ENCODE measurements around the gene DAPK2. TPM values are rescaled to one million over a fixed set of nuclear protein-coding genes. Genes with fewer than 3 reads are reported as not detected.

DAPK2 gene
- total RNA-seq, 2 donors from 2014 or later = 0.76 to 8.1 TPM

DNA sequence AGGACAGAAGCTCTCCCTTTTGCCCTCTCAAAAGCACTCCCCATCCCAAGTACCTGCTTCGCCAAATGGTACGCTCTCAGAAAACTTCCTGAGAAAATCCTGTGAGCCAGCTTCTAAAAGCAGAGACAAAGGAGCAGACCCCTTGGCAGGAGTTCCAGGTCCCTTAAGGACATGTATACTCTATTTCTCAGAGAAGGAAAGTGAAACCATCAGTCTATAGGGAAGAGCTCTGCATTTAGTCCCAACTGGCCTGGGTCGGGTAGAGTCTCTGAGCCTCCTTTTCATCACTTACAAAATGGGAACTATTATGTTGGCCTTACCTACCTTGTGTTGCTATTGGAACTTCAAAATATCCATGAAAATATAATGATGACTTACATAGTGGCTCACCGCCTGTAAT is 19.7 kb downstream of the DAPK2 start:
- H3K27ac Mint-ChIP-seq = no peak overlapping the region

DNA sequence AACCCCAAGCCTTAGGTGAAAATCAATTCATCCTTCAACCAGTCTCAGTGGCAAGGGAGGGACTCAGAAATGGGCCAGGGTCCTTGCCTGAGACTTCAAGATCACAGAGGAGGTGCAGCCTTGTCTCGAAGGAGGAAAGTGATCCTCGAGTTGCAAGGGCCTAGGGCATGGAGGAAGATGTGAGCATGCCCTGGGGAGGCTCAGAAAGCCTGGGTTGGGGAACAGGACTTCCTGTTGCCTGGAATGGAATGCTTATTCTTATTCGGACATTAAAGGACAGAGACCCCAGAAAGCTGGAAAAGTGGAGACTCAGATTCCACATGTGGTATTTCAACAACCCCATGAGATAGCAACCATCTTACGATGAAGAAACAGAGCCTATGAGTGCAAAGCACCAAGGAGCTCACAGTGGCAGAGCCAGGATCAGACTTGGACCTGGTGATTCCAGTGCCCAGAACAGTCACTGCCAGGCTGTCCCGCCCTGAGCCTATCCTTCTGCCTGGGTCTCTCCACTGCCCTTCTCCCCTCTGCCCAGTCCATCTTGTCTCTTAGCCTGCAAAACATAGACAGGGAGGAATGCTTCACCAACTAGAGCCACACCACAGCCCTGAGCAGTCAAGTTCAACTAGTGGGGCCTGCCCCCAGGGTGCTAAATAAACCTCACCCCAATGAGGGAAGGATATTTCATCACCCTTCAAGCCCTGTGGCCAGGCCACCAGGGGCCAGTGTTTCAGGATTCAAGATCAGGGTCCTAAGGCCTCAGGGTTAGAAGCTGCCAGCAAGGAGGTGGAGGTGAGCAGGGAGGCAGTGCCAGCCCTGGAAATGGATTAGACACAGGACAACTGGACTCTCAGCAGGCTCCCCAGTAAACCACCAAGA is 21.9 kb downstream of the DAPK2 start:
- Mint-ChIP-seq H3K27ac (peak overlapping the region in 1 of 2 donors; percentile 15), H3K9me3 (no peaks in the 10 kb centered on the region), H3K27me3 (no peaks in the 10 kb centered on the region), H3K4me3 (no peak overlapping the region), H3K36me3 (no peaks in the 10 kb centered on the region), H3K4me1 (ENCODE audit: low read depth in 2 of 2) (peaks cover 2 to 10% of the 10 kb centered on the region in 2 donors)
- ATAC-seq = peak; percentile 44 to 62
- no peak for DNase-seq (ENCODE audit: low spot score)

More for the DNA sequence above, 19.7 kb downstream of the DAPK2 start:
- no peak overlapping the region for H3K4me3 Mint-ChIP-seq
- ATAC-seq (no peak), DNase-seq (ENCODE audit: low spot score) (no peak)
- H3K27me3 Mint-ChIP-seq = no peaks in the 10 kb centered on the region
- H3K36me3 Mint-ChIP-seq = no peaks in the 10 kb centered on the region
- H3K9me3 Mint-ChIP-seq = no peaks in the 10 kb centered on the region
- H3K4me1 Mint-ChIP-seq (ENCODE audit: low read depth in 2 of 2) = peaks cover 4 to 13% of the 10 kb centered on the region in 2 donors

- Mint-ChIP-seq H3K27me3 (no peaks in the 10 kb centered on the region), H3K4me1 (ENCODE audit: low read depth in 2 of 2) (peaks cover 0 to 8% of the 10 kb centered on the region in 2 donors), H3K9me3 (no peaks in the 10 kb centered on the region), H3K27ac (no peak overlapping the region), H3K36me3 (no peaks in the 10 kb centered on the region), H3K4me3 (no peak overlapping the region)
- ATAC-seq (no peak), DNase-seq (ENCODE audit: low spot score) (no peak)
Observed at GRCh38 chr15:64023220-64023619, 23.1 kb downstream of the DAPK2 start.

DNA sequence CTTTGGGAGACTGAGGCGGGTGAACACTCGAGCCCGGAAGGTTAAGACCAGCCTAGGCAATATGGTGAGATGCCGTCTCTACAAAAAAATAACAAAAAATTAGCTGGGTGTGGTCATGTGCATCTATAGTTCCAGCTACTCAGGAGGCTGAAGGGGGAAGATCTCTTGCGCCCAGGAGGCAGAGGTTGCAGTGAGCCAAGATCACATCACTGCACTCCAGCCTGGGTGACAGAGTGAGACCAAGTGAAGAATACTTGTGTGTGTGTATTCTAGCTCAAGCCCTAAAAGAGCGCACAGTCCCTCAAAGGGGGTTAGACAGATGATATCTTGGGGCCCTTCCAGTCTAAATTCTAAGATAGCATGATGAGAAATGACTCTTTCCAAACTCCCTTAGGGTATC is 23.7 kb downstream of the DAPK2 start:
- Mint-ChIP-seq H3K27me3 (no peaks in the 10 kb centered on the region), H3K4me1 (ENCODE audit: low read depth in 2 of 2) (peaks cover 0 to 8% of the 10 kb centered on the region in 2 donors), H3K36me3 (no peaks in the 10 kb centered on the region), H3K9me3 (no peaks in the 10 kb centered on the region), H3K27ac (no peak overlapping the region), H3K4me3 (no peak overlapping the region)
- ATAC-seq = no peak
- DNase-seq (ENCODE audit: low spot score) = no peak

GRCh38 chr15:64019764-64020163 is 26.5 kb downstream of the DAPK2 start:
- no peak overlapping the region for H3K4me3 Mint-ChIP-seq
- no peak overlapping the region for H3K27ac Mint-ChIP-seq
- no peaks in the 10 kb centered on the region for H3K9me3 Mint-ChIP-seq
- no peak for DNase-seq (ENCODE audit: low spot score)
- no peaks in the 10 kb centered on the region for H3K36me3 Mint-ChIP-seq
- no peak for ATAC-seq
- H3K27me3 Mint-ChIP-seq = no peaks in the 10 kb centered on the region
- H3K4me1 Mint-ChIP-seq (ENCODE audit: low read depth in 2 of 2) = peaks cover 0 to 7% of the 10 kb centered on the region in 2 donors

GRCh38 chr15:64017591-64018163 is 28.6 kb downstream of the DAPK2 start:
- H3K4me1 Mint-ChIP-seq (ENCODE audit: low read depth in 2 of 2) = peaks cover 4 to 8% of the 10 kb centered on the region in 2 donors
- H3K27ac Mint-ChIP-seq = no peak overlapping the region
- H3K36me3 Mint-ChIP-seq = no peaks in the 10 kb centered on the region
- H3K27me3 Mint-ChIP-seq = no peaks in the 10 kb centered on the region
- H3K4me3 Mint-ChIP-seq = no peak overlapping the region
- no peak for DNase-seq (ENCODE audit: low spot score)
- ATAC-seq = no peak
- no peaks in the 10 kb centered on the region for H3K9me3 Mint-ChIP-seq

- Mint-ChIP-seq H3K27ac (no peak overlapping the region), H3K4me1 (ENCODE audit: low read depth in 2 of 2) (peaks cover 4 to 11% of the 10 kb centered on the region in 2 donors), H3K36me3 (no peaks in the 10 kb centered on the region), H3K27me3 (no peaks in the 10 kb centered on the region), H3K4me3 (no peak overlapping the region), H3K9me3 (no peaks in the 10 kb centered on the region)
- peak in 1 of 2 donors; percentile 27 for ATAC-seq
- no peak for DNase-seq (ENCODE audit: low spot score)
Observed at GRCh38 chr15:64017082-64017588, 29.1 kb downstream of the DAPK2 start.

DNA sequence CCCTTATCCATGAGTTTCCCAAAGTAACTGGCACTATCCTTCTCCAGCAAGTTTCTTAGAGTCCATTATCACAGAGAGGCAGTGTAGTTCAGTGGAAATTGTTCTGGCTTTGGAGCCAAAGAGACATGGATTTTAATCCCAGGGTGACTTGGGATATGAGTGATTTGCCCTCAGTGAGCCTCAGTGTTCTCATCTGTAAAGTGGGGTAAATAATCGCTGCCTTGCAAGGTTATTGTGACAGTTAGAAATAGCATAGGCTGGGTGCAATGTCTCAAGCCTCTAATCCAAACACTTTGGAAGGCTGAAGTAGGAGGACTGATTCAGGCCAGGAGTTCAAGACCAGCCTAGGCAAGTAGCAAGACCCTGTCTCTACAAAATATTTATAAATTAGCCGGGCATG is 30.0 kb downstream of the DAPK2 start:
- no peaks in the 10 kb centered on the region for H3K27me3 Mint-ChIP-seq

DNA sequence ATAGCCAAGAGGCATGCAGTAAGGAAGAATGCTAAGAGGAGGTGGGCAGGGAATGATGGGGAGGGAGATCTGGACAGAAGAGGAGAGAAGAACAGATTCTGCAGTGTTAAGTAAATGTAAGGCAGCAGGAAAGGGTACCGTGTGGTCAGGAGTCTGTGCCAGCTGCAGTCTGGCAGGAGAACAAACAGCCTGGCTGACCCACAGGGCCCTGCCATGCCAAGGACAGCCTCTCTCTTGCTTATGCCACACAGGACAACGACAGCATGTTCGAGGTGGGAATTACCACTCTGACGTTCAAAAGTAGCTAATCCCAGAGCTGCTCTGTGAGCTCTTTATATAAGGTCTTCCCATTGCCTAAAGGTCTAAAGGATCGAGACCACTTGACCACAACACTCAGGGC is 31.3 kb downstream of the DAPK2 start:
- Mint-ChIP-seq H3K27ac (peak overlapping the region in 1 of 2 donors; percentile 28), H3K4me1 (ENCODE audit: low read depth in 2 of 2) (peaks cover 16 to 23% of the 10 kb centered on the region in 2 donors), H3K9me3 (no peaks in the 10 kb centered on the region), H3K4me3 (no peak overlapping the region), H3K27me3 (no peaks in the 10 kb centered on the region), H3K36me3 (no peaks in the 10 kb centered on the region)
- ATAC-seq (no peak), DNase-seq (ENCODE audit: low spot score) (no peak)

More for the DNA sequence above, 30.0 kb downstream of the DAPK2 start:
- H3K27ac Mint-ChIP-seq = no peak overlapping the region
- H3K4me1 Mint-ChIP-seq (ENCODE audit: low read depth in 2 of 2) = peaks cover 8 to 11% of the 10 kb centered on the region in 2 donors
- no peaks in the 10 kb centered on the region for H3K36me3 Mint-ChIP-seq
- DNase-seq (ENCODE audit: low spot score) (no peak), ATAC-seq (no peak)
- H3K9me3 Mint-ChIP-seq = no peaks in the 10 kb centered on the region
- no peak overlapping the region for H3K4me3 Mint-ChIP-seq

DNA sequence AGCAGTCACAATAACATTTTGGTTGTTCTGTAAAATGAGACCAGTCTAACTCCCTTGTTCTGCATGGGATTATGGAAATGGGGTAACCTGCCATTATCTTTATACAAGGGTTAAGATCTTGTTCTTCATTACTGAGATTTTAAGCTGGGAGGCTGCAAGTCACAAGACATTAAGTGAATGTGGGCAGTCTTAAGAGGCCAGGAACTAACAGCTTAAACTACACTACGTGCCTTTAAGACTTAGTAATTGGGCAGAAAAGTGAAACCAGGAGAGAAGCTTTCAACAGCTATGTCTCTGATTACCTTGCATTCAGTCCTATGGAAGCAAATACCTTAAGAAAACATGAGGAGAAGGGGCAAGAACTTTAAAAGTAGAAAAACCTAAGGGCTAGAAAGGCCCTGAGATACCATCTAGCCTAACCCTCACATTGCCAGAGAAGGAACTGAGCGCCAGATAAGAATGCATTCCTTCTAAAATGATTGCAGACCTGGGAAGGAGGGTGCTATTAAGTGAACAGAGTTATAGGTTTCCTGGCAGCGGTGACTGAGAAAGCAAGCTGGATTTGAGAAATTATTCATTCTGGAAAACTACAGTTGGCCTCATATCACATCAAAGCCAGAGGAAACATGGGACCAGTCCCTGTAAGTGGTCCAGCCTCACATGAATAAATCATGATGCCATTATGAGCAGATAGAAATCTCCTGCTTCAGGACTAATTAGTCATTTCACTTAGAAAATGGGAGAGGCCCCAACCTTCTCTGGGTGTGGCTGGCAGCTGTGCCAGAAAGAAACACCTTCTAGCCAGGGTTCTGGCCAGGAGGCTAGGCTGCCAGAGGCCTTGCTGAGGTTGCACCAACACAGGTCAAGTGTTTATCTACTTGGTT is 32.9 kb downstream of the DAPK2 start:
- peaks cover 27 to 36% of the 10 kb centered on the region in 2 donors for H3K4me1 Mint-ChIP-seq (ENCODE audit: low read depth in 2 of 2)
- H3K4me3 Mint-ChIP-seq = peak overlapping the region; percentile 42
- H3K27ac Mint-ChIP-seq = peak overlapping the region in 1 of 2 donors; percentile 24
- no peaks in the 10 kb centered on the region for H3K36me3 Mint-ChIP-seq
- DNase-seq (ENCODE audit: low spot score) = no peak
- ATAC-seq = no peak
- no peaks in the 10 kb centered on the region for H3K9me3 Mint-ChIP-seq
- H3K27me3 Mint-ChIP-seq = no peaks in the 10 kb centered on the region

DNA sequence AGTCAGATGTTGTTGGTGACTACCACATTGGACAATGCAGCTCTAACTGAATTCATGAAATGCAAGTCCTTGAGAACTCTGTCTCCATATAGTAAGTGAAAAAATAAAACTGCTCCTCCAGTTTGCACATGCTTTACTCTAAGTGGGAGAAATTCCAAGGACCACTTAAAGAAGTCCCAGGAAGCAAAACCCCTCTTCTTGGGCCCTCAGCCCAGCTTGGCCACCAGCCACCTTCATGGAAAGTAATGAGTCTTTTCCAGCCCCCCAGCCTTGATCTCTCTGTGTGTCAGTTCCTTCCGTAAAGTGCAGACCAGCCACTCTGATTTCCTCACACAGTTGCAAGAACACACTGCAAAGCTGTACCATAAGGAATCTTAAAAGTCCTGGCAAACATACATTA is 34.5 kb downstream of the DAPK2 start:
- Mint-ChIP-seq H3K27me3 (no peaks in the 10 kb centered on the region), H3K27ac (peak overlapping the region; percentile 28 to 36), H3K36me3 (no peaks in the 10 kb centered on the region), H3K4me1 (ENCODE audit: low read depth in 2 of 2) (peaks cover 27 to 43% of the 10 kb centered on the region in 2 donors), H3K4me3 (no peak overlapping the region), H3K9me3 (no peaks in the 10 kb centered on the region)
- DNase-seq (ENCODE audit: low spot score) (no peak), ATAC-seq (no peak)

DNA sequence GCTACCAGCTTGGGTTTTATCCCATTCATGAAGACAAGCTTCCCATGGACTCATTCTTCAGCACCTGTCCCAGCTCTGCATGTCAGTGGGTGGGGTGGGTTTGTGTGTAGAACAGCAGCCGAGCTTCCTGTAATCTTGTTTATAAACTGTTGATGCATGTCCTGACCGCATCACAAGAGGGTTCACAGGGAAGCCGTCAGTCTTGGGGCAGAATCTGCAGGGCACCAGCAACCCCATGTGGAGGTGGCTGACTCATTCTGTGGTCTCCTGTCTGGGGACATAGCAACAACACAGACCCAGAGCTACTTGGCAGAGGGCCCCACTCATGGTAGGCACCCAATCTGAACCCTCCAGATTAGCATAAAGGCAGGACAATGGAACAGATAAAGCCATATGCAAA is 35.6 kb downstream of the DAPK2 start:
- ATAC-seq (peak; percentile 95 to 96), DNase-seq (ENCODE audit: low spot score) (peak; percentile 83)
- no peaks in the 10 kb centered on the region for H3K36me3 Mint-ChIP-seq
- peak overlapping the region; percentile 79 for H3K4me3 Mint-ChIP-seq
- peak overlapping the region; percentile 30 to 79 for H3K27ac Mint-ChIP-seq
- no peaks in the 10 kb centered on the region for H3K27me3 Mint-ChIP-seq
- H3K4me1 Mint-ChIP-seq (ENCODE audit: low read depth in 2 of 2) = peaks cover 27 to 43% of the 10 kb centered on the region in 2 donors
- no peaks in the 10 kb centered on the region for H3K9me3 Mint-ChIP-seq

GRCh38 chr15:64009798-64010261 is 36.5 kb downstream of the DAPK2 start:
- peaks cover 27 to 48% of the 10 kb centered on the region in 2 donors for H3K4me1 Mint-ChIP-seq (ENCODE audit: low read depth in 2 of 2)

More at GRCh38 chr15:64009798-64010261, 36.5 kb downstream of the DAPK2 start:
- Mint-ChIP-seq H3K9me3 (no peaks in the 10 kb centered on the region), H3K27ac (peak overlapping the region; percentile 30 to 79), H3K4me3 (peak overlapping the region; percentile 60), H3K27me3 (no peaks in the 10 kb centered on the region), H3K36me3 (no peaks in the 10 kb centered on the region)
- no peak for DNase-seq (ENCODE audit: low spot score)
- ATAC-seq = peak in 1 of 2 donors; percentile 77

All from natural killer cell treated with Interleukin-12 subunit alpha and Interleukin-12 subunit beta and Interleukin-15 and Interleukin-18, amount 100 ng/mL, for 72 hours (primary cell).